GM12878 (cell line): ENCODE results near the gene THADA. TPM values are rescaled to one million over a fixed set of nuclear protein-coding genes. Genes with fewer than 3 reads are reported as not detected.

Experiments
- ATAC-seq: fragments of 200-7000 bp; cut with Tn5 transposase; 3 replicates; pipeline ENCODE4 v1.9.1; 2020; ENCODE audit warnings: mild to moderate bottlenecking, moderate library complexity
- BruUV-seq: library from RNA; stranded (reverse); fragments of 400-500 nt; replicated peaks from 2 replicates; lab custom pipeline; 2021; lab: Mats Ljungman, UMichigan
- CTCF ChIA-PET: fragments of 300-600 bp; sonication (Branson Sonifier 250); formaldehyde crosslinking; extraction: SDS; loops from one replicate; lab custom pipeline; 2021; ENCODE audit warnings: inconsistent platforms; lab: Yijun Ruan, JAX
- POLR2A ChIA-PET: fragments of 350-600 bp; formaldehyde crosslinking; extraction: SDS; loops from one replicate; lab custom pipeline; 2021; ENCODE audit warnings: inconsistent platforms; lab: Charles Lee
- RAD21 ChIA-PET: fragments of 300-600 bp; sonication (Branson Sonifier 250); formaldehyde crosslinking; loops from one replicate; lab custom pipeline; 2023; ENCODE audit warnings: antibody characterized with exemption; ENCODE audit not compliant: unreplicated experiment; lab: Charles Lee
- SMC1A ChIA-PET: fragments of 300-600 bp; sonication (Branson Sonifier 250); formaldehyde crosslinking; loops from one replicate; lab custom pipeline; 2023; ENCODE audit not compliant: unreplicated experiment, uncharacterized antibody; lab: Charles Lee
- DNase-seq: peaks from one replicate; pipeline ENCODE4 v3.0.0-alpha.2; 2011; ENCODE audit warnings: low read depth, low spot score
- FAIRE-seq: peaks from 3 replicates; lab custom pipeline; 2011; peaks lifted over from hg19 to GRCh38; lab: Jason Lieb, UNC
- H2AFZ ChIP-seq: 2 replicates; pipeline ENCODE4 v1.6.0; 2011; ENCODE audit warnings: low read depth, low read length, control low read depth; ENCODE audit not compliant: control insufficient read depth
- H3K27ac ChIP-seq: 2 replicates; pipeline ENCODE4 v1.5.1; 2011; ENCODE audit warnings: control low read depth; ENCODE audit not compliant: control insufficient read depth, insufficient read depth
- H3K27me3 ChIP-seq, 2 experiments: replicated peaks in 1 of 2; 2 replicates each; pipeline versions ENCODE4 v1.6.0 to v1.6.1; 2011; ENCODE audit warnings: low read length in 1 of 2; ENCODE audit not compliant: control insufficient read depth in 2 of 2, insufficient read depth in 2 of 2
- H3K36me3 ChIP-seq, 2 experiments: 2 replicates each; pipeline ENCODE4 v1.5.1; 2011; ENCODE audit warnings: low read length in 1 of 2; ENCODE audit not compliant: control insufficient read depth in 2 of 2, insufficient read depth in 2 of 2
- H3K4me1 ChIP-seq: 2 replicates; pipeline ENCODE4 v1.6.1; 2011; ENCODE audit warnings: mild to moderate bottlenecking, low read length, moderate library complexity, mixed read lengths; ENCODE audit not compliant: control insufficient read depth, insufficient read depth
- H3K4me2 ChIP-seq: 2 replicates; pipeline ENCODE4 v1.6.0; 2011; ENCODE audit warnings: control low read depth; ENCODE audit not compliant: control insufficient read depth, insufficient read depth
- H3K4me3 ChIP-seq: fragments of 200-600 bp; sonication (generic); 2 replicates; pipeline ENCODE4 v1.5.1; 2016
- H3K79me2 ChIP-seq: 2 replicates; pipeline ENCODE4 v1.6.0; 2011; ENCODE audit warnings: low read length; ENCODE audit not compliant: control insufficient read depth, insufficient read depth
- H3K9ac ChIP-seq: 2 replicates; pipeline ENCODE4 v1.8.0; 2011; ENCODE audit warnings: low read length, control low read depth, mixed read lengths; ENCODE audit not compliant: control insufficient read depth, insufficient read depth
- H3K9me3 ChIP-seq: replicated peaks from 3 replicates; pipeline ENCODE4 v1.5.1; 2011; ENCODE audit warnings: mild to moderate bottlenecking, low read length; ENCODE audit not compliant: control insufficient read depth, insufficient read depth
- H4K20me1 ChIP-seq: 2 replicates; pipeline ENCODE4 v1.6.0; 2011; ENCODE audit not compliant: control insufficient read depth, insufficient read depth
- BACH1 ChIP-seq: fragments of 450-650 bp; IDR thresholded peaks from 2 replicates; pipeline ENCODE4 v1.6.1; 2017; ENCODE audit warnings: mild to moderate bottlenecking, borderline replicate concordance
- CBX3 ChIP-seq: fragments of 200-600 bp; sonication (generic); IDR thresholded peaks from 2 replicates; pipeline ENCODE4 v1.6.1; 2016; ENCODE audit warnings: low read depth, borderline replicate concordance
- CBX5 ChIP-seq: sonication (generic); IDR thresholded peaks from 2 replicates; pipeline ENCODE4 v1.6.1; 2016; ENCODE audit warnings: low read depth, moderate library complexity, mild to moderate bottlenecking, inconsistent platforms
- EGR1 ChIP-seq, 2 experiments: IDR thresholded peaks; 1 replicate in 1 of 2; 2 replicates in 1 of 2; pipeline ENCODE4 v1.6.1; 2011 to 2012; ENCODE audit warnings: low read depth in 2 of 2, low read length in 2 of 2, borderline replicate concordance in 1 of 2, mild to moderate bottlenecking in 1 of 2, moderate library complexity in 1 of 2
- MYB ChIP-seq: fragments of 150-350 bp; IDR thresholded peaks from 2 replicates; pipeline ENCODE4 v1.6.1; 2014; ENCODE audit warnings: mild to moderate bottlenecking, low read depth, low read length, borderline replicate concordance
- NR2F1 ChIP-seq: fragments of 450-650 bp; conservative IDR thresholded peaks from 2 replicates; pipeline ENCODE4 v1.6.1; 2017; ENCODE audit warnings: mild to moderate bottlenecking
- SIN3A ChIP-seq: IDR thresholded peaks from 2 replicates; pipeline ENCODE4 v1.6.1; 2012; ENCODE audit warnings: low read depth, low read length, improper control_type of control experiment
- WGBS: methylation state at CpG from one replicate; pipeline ENCODE4 v1.1.6; 2016; ENCODE audit warnings: low lambda C conversion rate; ENCODE audit not compliant: insufficient replicate concordance, insufficient coverage; ENCODE audit errors: missing lambda C conversion rate; 5-methylcytosine and 5-hydroxymethylcytosine counted together
- in situ Hi-C: fragments of 300-500 bp; cut with MboI; formaldehyde crosslinking; loops from 9 replicates; pipeline ENCODE4 v1.14.3; 2018; ENCODE audit warnings: mixed read lengths
- intact Hi-C: fragments of 100-400 bp; cut with micrococcal nuclease; formaldehyde crosslinking; loops from one replicate; pipeline ENCODE4 v1.14.2; 2022; ENCODE audit not compliant: unreplicated experiment
- polyA plus RNA-seq, 11 experiments: library from polyadenylated mRNA; depleted of rRNA in 4 of 11; unstranded in 6 of 11; stranded (reverse) in 5 of 11; fragments of >200 nt; fragmentation: Nextera tagmentation in 4 of 11; fragmentation: Illumina TruSeq in 1 of 11; extraction: Ambion mirVana in 4 of 11; extraction: Trizol in 1 of 11; gene quantifications; 1 replicate in 1 of 11; 2 replicates in 10 of 11; pipeline versions ENCODE4 v1.2.1 to v1.2.3, GENCODE V29; 2011 to 2016; ENCODE audit warnings: inconsistent platforms in 2 of 11, missing spikeins in 2 of 11, low read depth in 1 of 11
- total RNA-seq, 4 experiments: library from RNA; depleted of rRNA in 3 of 4; stranded (reverse); fragments of >200 nt in 3 of 4; fragmentation: Illumina TruSeq in 1 of 4; extraction: Trizol in 1 of 4; gene quantifications; 2 replicates each; pipeline versions ENCODE4 v1.2.1 to v1.2.3, GENCODE V29; 2013 to 2021
- TF ChIP-seq, protein P1 (sequence below): fragments of 450-650 bp; IDR thresholded peaks from 2 replicates; pipeline ENCODE4 v1.6.1; 2017; ENCODE audit warnings: mild to moderate bottlenecking, moderate library complexity
- TF ChIP-seq, protein P2 (sequence below): fragments of 450-650 bp; IDR thresholded peaks from 2 replicates; pipeline ENCODE4 v1.6.1; 2017; ENCODE audit warnings: borderline replicate concordance
- TF ChIP-seq, protein P3 (sequence below): fragments of 450-650 bp; formaldehyde crosslinking; IDR thresholded peaks from 2 replicates; pipeline ENCODE4 v1.4.0; 2022; ENCODE audit warnings: mild to moderate bottlenecking, moderate library complexity

The THADA gene
- total and polyA plus RNA-seq, 10 of the 15 experiments (the other 5 are each of a cell fraction or from before 2014, with no cell fraction given): 14.6 to 33.2 (median 23.2) TPM

DNA sequence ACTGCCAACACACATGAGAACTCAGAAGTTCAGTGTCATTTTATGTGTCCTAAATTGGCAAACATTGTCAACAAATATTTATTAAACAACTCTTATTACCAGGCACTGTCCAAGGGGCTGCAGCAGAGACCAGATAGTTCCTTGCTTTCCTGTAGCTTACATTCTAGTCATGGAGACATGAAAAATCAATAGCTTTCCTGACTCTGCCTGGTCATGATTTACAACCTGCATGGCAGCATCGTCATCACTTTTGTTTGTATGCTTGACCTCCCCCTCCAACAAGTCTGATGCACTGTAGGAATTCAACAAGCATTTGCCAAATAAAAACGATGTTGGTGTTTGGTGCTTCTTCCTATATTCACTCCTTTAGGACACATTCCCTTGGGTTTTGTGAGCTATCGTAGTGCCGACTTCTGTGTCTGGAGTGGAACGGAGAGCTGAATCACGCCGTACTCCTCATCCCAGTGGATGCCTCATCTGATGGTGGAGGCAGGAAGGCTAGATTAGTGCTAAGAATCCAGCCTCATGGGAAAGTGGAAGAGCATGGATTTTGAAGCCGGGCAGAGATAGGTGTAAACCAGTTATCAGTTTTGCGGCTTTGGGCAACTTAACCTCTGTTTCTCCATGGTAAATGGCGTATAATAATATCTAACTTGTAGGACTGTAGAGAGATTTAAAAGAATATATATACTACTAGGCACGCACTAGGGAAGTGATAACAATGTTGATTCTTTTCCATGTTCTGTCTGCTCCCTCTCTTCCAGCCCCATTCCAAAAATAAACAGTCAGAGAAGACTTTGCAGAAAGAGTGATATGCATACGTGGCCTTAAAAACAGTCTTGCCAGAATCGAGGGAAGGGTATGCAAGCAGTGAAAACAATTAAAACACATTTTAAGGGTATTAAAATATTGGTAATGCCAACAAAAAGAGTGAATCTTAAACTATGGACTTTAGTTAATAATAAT is 249.0 kb downstream of the THADA start:
- no peak overlapping the region for H3K4me3 ChIP-seq
- no peaks in the 10 kb centered on the region for H3K79me2 ChIP-seq
- TF ChIP-seq EGR1 (IDR thresholded peaks at IDR 0.05; ENCODE audit: borderline replicate concordance in 1 of 2, low read depth in 2 of 2, low read length in 2 of 2) (no peak), SIN3A (no peak), BACH1 (no peak), MYB (no peak), NR2F1 (no peak), CBX5 (no peak), CBX3 (no peak)
- TF ChIP-seq, protein P1, sequence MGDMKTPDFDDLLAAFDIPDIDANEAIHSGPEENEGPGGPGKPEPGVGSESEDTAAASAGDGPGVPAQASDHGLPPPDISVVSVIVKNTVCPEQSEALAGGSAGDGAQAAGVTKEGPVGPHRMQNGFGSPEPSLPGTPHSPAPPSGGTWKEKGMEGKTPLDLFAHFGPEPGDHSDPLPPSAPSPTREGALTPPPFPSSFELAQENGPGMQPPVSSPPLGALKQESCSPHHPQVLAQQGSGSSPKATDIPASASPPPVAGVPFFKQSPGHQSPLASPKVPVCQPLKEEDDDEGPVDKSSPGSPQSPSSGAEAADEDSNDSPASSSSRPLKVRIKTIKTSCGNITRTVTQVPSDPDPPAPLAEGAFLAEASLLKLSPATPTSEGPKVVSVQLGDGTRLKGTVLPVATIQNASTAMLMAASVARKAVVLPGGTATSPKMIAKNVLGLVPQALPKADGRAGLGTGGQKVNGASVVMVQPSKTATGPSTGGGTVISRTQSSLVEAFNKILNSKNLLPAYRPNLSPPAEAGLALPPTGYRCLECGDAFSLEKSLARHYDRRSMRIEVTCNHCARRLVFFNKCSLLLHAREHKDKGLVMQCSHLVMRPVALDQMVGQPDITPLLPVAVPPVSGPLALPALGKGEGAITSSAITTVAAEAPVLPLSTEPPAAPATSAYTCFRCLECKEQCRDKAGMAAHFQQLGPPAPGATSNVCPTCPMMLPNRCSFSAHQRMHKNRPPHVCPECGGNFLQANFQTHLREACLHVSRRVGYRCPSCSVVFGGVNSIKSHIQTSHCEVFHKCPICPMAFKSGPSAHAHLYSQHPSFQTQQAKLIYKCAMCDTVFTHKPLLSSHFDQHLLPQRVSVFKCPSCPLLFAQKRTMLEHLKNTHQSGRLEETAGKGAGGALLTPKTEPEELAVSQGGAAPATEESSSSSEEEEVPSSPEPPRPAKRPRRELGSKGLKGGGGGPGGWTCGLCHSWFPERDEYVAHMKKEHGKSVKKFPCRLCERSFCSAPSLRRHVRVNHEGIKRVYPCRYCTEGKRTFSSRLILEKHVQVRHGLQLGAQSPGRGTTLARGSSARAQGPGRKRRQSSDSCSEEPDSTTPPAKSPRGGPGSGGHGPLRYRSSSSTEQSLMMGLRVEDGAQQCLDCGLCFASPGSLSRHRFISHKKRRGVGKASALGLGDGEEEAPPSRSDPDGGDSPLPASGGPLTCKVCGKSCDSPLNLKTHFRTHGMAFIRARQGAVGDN: no peak
- TF ChIP-seq, protein P2, sequence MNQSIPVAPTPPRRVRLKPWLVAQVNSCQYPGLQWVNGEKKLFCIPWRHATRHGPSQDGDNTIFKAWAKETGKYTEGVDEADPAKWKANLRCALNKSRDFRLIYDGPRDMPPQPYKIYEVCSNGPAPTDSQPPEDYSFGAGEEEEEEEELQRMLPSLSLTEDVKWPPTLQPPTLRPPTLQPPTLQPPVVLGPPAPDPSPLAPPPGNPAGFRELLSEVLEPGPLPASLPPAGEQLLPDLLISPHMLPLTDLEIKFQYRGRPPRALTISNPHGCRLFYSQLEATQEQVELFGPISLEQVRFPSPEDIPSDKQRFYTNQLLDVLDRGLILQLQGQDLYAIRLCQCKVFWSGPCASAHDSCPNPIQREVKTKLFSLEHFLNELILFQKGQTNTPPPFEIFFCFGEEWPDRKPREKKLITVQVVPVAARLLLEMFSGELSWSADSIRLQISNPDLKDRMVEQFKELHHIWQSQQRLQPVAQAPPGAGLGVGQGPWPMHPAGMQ: no peak
- TF ChIP-seq, protein P3, sequence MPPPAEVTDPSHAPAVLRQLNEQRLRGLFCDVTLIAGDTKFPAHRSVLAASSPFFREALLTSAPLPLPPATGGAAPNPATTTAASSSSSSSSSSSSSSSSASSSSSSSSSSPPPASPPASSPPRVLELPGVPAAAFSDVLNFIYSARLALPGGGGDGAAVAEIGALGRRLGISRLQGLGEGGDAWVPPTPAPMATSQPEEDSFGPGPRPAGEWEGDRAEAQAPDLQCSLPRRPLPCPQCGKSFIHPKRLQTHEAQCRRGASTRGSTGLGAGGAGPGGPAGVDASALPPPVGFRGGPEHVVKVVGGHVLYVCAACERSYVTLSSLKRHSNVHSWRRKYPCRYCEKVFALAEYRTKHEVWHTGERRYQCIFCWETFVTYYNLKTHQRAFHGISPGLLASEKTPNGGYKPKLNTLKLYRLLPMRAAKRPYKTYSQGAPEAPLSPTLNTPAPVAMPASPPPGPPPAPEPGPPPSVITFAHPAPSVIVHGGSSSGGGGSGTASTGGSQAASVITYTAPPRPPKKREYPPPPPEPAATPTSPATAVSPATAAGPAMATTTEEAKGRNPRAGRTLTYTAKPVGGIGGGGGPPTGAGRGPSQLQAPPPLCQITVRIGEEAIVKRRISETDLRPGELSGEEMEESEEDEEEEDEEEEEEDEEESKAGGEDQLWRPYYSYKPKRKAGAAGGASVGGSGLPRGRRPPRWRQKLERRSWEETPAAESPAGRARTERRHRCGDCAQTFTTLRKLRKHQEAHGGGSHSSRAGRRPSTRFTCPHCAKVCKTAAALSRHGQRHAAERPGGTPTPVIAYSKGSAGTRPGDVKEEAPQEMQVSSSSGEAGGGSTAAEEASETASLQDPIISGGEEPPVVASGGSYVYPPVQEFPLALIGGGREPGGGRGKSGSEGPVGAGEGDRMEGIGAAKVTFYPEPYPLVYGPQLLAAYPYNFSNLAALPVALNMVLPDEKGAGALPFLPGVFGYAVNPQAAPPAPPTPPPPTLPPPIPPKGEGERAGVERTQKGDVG (CRISPR knock-in tag): no peak
- H3K36me3 ChIP-seq: no peaks in the 10 kb centered on the region; a peak in 2 of 4 replicates
- BruUV-seq: no TSS peak
- ATAC-seq (no peak), FAIRE-seq (no peak), DNase-seq (no peak)
- in situ Hi-C loops: no loop called here
- SMC1A ChIA-PET: interaction anchor here (1.0 to 1.2 kb wide), 2 partner anchors 13 to 30 kb away, joined by 3 to 5 read pairs; no protein-coding TSS in a partner anchor
- intact Hi-C loops: no loop called here
- no peak overlapping the region for H3K4me2 ChIP-seq
- no peak overlapping the region for H3K27ac ChIP-seq
- no peaks in the 10 kb centered on the region for H3K4me1 ChIP-seq
- no peaks in the 10 kb centered on the region for H3K9me3 ChIP-seq
- no peak overlapping the region for H3K9ac ChIP-seq
- WGBS: 97% methylated on average over 13 of the region's 13 CpGs
- H2AFZ ChIP-seq: no peak overlapping the region
- CTCF ChIA-PET: no interaction called here
- POLR2A ChIA-PET: no interaction called here
- H4K20me1 ChIP-seq: no peaks in the 10 kb centered on the region
- no peaks in the 10 kb centered on the region for H3K27me3 ChIP-seq
- RAD21 ChIA-PET: interaction anchor here (0.9 kb wide), 1 partner anchor 138 kb away, joined by 3 read pairs; no protein-coding TSS in a partner anchor
